Measurements from ENCODE around the gene HYAL3.

DNA sequence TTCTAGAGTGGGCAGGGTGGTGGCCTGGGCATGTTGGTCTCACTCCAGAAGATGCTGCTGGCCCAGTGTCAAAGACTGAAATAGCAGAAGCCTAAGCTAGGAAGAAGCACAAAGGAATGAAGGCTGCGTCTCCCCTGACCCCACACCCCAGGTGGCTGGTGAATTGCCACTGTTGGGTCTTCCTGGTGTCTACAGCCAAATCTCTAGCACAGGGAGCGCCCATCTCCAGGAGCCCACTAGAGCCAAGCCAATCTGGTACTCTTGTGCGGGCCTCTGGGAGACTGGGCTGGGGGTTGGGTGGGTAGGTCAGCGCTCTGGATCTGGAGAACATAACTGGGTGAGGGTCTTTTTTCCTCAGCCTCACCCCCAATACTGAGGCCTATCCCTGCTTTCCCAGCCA, 27.9 kb upstream of the HYAL3 start:
- TF ChIP-seq CTCF (conservative IDR thresholded peaks at IDR 0.05) = no peak
- no peak for TF ChIP-seq EZH2 (IDR thresholded peaks at IDR 0.05; ENCODE audit: low read depth)

All from PC-9 (cell line).